ENCODE data around the gene CFAP77.

DNA sequence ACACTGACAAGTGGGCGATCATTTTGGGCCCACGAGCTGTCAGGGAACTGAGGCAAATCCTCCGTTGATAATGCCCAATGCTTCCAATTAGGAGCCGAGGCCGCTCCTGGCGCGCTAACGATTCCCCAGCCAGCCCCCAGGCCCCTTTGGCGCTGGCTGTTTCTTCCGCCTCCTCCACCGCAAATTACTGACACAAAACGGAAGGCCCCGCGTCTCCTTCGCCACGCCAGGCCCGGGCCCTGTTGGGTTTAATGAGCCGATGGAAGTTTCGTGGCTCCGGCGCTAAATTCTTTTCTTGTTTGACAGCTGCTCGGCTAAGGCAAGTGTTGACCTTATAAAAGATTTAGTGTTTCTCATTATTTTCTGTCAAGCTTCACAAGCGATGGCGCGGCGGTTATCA lies 146.7 kb downstream of the CFAP77 start:
- TF ChIP-seq, protein P1, sequence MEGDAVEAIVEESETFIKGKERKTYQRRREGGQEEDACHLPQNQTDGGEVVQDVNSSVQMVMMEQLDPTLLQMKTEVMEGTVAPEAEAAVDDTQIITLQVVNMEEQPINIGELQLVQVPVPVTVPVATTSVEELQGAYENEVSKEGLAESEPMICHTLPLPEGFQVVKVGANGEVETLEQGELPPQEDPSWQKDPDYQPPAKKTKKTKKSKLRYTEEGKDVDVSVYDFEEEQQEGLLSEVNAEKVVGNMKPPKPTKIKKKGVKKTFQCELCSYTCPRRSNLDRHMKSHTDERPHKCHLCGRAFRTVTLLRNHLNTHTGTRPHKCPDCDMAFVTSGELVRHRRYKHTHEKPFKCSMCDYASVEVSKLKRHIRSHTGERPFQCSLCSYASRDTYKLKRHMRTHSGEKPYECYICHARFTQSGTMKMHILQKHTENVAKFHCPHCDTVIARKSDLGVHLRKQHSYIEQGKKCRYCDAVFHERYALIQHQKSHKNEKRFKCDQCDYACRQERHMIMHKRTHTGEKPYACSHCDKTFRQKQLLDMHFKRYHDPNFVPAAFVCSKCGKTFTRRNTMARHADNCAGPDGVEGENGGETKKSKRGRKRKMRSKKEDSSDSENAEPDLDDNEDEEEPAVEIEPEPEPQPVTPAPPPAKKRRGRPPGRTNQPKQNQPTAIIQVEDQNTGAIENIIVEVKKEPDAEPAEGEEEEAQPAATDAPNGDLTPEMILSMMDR (IDR thresholded peaks at IDR 0.05), result no peak
- TF ChIP-seq ZFX (IDR thresholded peaks at IDR 0.05; ENCODE audit: borderline replicate concordance), result no peak

Data from 22Rv1 (cell line).